HCT116 (cell line): Measurements from ENCODE around the gene ZNF318. TPM values are rescaled to one million over a fixed set of nuclear protein-coding genes. Genes with fewer than 3 reads are reported as not detected.

Experiments
- ATAC-seq: fragments of 200-7000 bp; cut with Tn5 transposase; 2 replicates; pipeline ENCODE4 v1.9.1; 2020; ENCODE audit warnings: mild to moderate bottlenecking, moderate library complexity
- BruUV-seq: library from RNA; stranded (reverse); fragments of 400-500 nt; replicated peaks from 2 replicates; lab custom pipeline; 2021; lab: Mats Ljungman, UMichigan
- CTCF ChIA-PET: fragments of 300-600 bp; sonication (Branson Sonifier 250); formaldehyde crosslinking; loops from one replicate; lab custom pipeline; 2021; ENCODE audit warnings: antibody characterized with exemption; lab: Charles Lee
- POLR2A ChIA-PET: fragments of 300-600, 350-600 bp; sonication (Branson Sonifier 250); formaldehyde crosslinking; loops from one replicate; lab custom pipeline; 2021; ENCODE audit warnings: antibody characterized with exemption; lab: Charles Lee
- RAD21 ChIA-PET, 2 experiments: fragments of 300-600 bp; sonication (Branson Sonifier 250); formaldehyde crosslinking; loops; one replicate each; lab custom pipeline; 2023; ENCODE audit warnings: low total read pairs in 2 of 2; ENCODE audit not compliant: uncharacterized antibody in 2 of 2, unreplicated experiment in 2 of 2, low non-redundant PET in 1 of 2; lab: Charles Lee
- DNase-seq: peaks from one replicate; pipeline ENCODE4 v3.0.0-alpha.2; 2010; ENCODE audit warnings: low read depth, low spot score
- H2AFZ ChIP-seq: fragments of 200-600 bp; shearing (Covaris generic), sonication (generic); 2 replicates; pipeline ENCODE4 v1.6.1; 2017; ENCODE audit warnings: low read depth, mixed run types, mixed read lengths, antibody characterized with exemption, low read length; ENCODE audit not compliant: poor library complexity, severe bottlenecking
- H3K27ac ChIP-seq: 2 replicates; pipeline ENCODE4 v1.5.1; 2012; ENCODE audit warnings: low read depth, low read length
- H3K27me3 ChIP-seq: fragments of 200-600 bp; sonication (generic); 2 replicates; pipeline ENCODE4 v1.6.1; 2016; ENCODE audit warnings: mixed run types, low read length, mixed read lengths; ENCODE audit not compliant: insufficient read depth
- H3K36me3 ChIP-seq, 2 experiments: fragments of 200-500 bp in 1 of 2; fragments of 200-600 bp in 1 of 2; sonication (Bioruptor generic) in 1 of 2; sonication (generic) in 1 of 2; 2 replicates each; pipeline versions ENCODE4 v1.5.1 to v1.6.1; 2014 to 2016; ENCODE audit warnings: low read length in 2 of 2, inconsistent platforms in 1 of 2, mixed read lengths in 1 of 2, mixed run types in 1 of 2; ENCODE audit not compliant: insufficient read depth in 2 of 2, control insufficient read depth in 1 of 2
- H3K4me1 ChIP-seq, 2 experiments: fragments of 200-600 bp in 1 of 2; sonication (generic) in 1 of 2; 2 replicates each; pipeline versions ENCODE4 v1.5.1 to v1.6.1; 2012 to 2017; ENCODE audit warnings: low read length in 2 of 2, inconsistent platforms in 1 of 2, mild to moderate bottlenecking in 1 of 2, mixed read lengths in 1 of 2, mixed run types in 1 of 2, moderate library complexity in 1 of 2; ENCODE audit not compliant: insufficient read depth in 2 of 2, control insufficient read depth in 1 of 2
- H3K4me2 ChIP-seq: fragments of 200-600 bp; sonication (generic); 2 replicates; pipeline ENCODE4 v1.6.1; 2017; ENCODE audit warnings: mixed run types, low read length, mixed read lengths
- H3K4me3 ChIP-seq, 2 experiments: fragments of 200-600 bp in 1 of 2; sonication (generic) in 1 of 2; replicated peaks in 1 of 2; 2 replicates each; pipeline ENCODE4 v1.5.1; 2011 to 2016; ENCODE audit warnings: low read length in 2 of 2, control low read depth in 1 of 2, low read depth in 1 of 2, mild to moderate bottlenecking in 1 of 2, mixed read lengths in 1 of 2, mixed run types in 1 of 2
- H3K79me2 ChIP-seq: fragments of 200-600 bp; sonication (generic); 2 replicates; pipeline ENCODE4 v1.6.1; 2017; ENCODE audit warnings: mild to moderate bottlenecking, mixed run types, low read length, moderate library complexity, mixed read lengths; ENCODE audit not compliant: insufficient read depth
- H3K9ac ChIP-seq: fragments of 200-600 bp; sonication (generic); 2 replicates; pipeline ENCODE4 v1.6.1; 2016; ENCODE audit warnings: low read length, mixed read lengths
- H3K9me2 ChIP-seq: fragments of 200-600 bp; sonication (generic), shearing (Covaris generic); 2 replicates; pipeline ENCODE4 v1.6.1; 2017; ENCODE audit warnings: mixed run types, mild to moderate bottlenecking, moderate library complexity; ENCODE audit not compliant: insufficient read depth
- H3K9me3 ChIP-seq, 2 experiments: fragments of 200-500 bp in 1 of 2; fragments of 200-600 bp in 1 of 2; sonication (Bioruptor generic) in 1 of 2; sonication (generic) in 1 of 2; 2 replicates each; pipeline ENCODE4 v1.6.1; 2014 to 2017; ENCODE audit warnings: low read length in 2 of 2, mixed read lengths in 2 of 2, inconsistent platforms in 1 of 2, low read depth in 1 of 2, mild to moderate bottlenecking in 1 of 2, mixed run types in 1 of 2, moderate library complexity in 1 of 2; ENCODE audit not compliant: control insufficient read depth in 1 of 2, insufficient read depth in 1 of 2
- H4K20me1 ChIP-seq: fragments of 200-600 bp; sonication (generic), shearing (Covaris generic); 2 replicates; pipeline ENCODE4 v1.6.1; 2017; ENCODE audit warnings: mixed run types, mild to moderate bottlenecking, moderate library complexity; ENCODE audit not compliant: insufficient read depth
- CBX3 ChIP-seq: IDR thresholded peaks from 2 replicates; pipeline ENCODE4 v1.6.1; 2012; ENCODE audit warnings: low read depth
- CEBPB ChIP-seq: IDR thresholded peaks from 2 replicates; pipeline ENCODE4 v1.6.1; 2012; ENCODE audit warnings: low read depth
- CTCF ChIP-seq, 3 experiments: fragments of 200-600 bp in 1 of 3; sonication (generic) in 1 of 3; IDR thresholded peaks in 2 of 3; conservative IDR thresholded peaks in 1 of 3; 2 replicates each; pipeline ENCODE4 v1.5.1; 2012 to 2017; ENCODE audit warnings: low read depth in 2 of 3, low read length in 2 of 3, antibody characterized with exemption in 1 of 3, borderline replicate concordance in 1 of 3, control low read depth in 1 of 3, mild to moderate bottlenecking in 1 of 3, mixed read lengths in 1 of 3, mixed run types in 1 of 3, moderate library complexity in 1 of 3; ENCODE audit not compliant: insufficient read depth in 1 of 3
- ELF1 ChIP-seq: IDR thresholded peaks from 2 replicates; pipeline ENCODE4 v1.6.1; 2012; ENCODE audit warnings: low read depth, borderline replicate concordance
- JUND ChIP-seq: IDR thresholded peaks from 2 replicates; pipeline ENCODE4 v1.6.1; 2012
- POLR2A ChIP-seq: IDR thresholded peaks from 2 replicates; pipeline ENCODE4 v1.7.0; 2011; ENCODE audit warnings: borderline replicate concordance; ENCODE audit not compliant: insufficient read depth, insufficient read length; ENCODE audit errors: extremely low read depth
- POLR2AphosphoS5 ChIP-seq: IDR thresholded peaks from 2 replicates; pipeline ENCODE4 v1.6.1; 2011; ENCODE audit warnings: mild to moderate bottlenecking, low read depth, low read length, moderate library complexity
- RAD21 ChIP-seq: IDR thresholded peaks from 2 replicates; pipeline ENCODE4 v1.6.1; 2012; ENCODE audit warnings: low read depth, mild to moderate bottlenecking
- SIN3A ChIP-seq: IDR thresholded peaks from 2 replicates; pipeline ENCODE4 v1.6.1; 2012; ENCODE audit warnings: low read depth
- SP1 ChIP-seq: IDR thresholded peaks from 2 replicates; pipeline ENCODE4 v1.6.1; 2012; ENCODE audit warnings: low read depth
- SRF ChIP-seq: IDR thresholded peaks from 2 replicates; pipeline ENCODE4 v1.6.1; 2012; ENCODE audit warnings: low read depth
- YY1 ChIP-seq: IDR thresholded peaks from 2 replicates; pipeline ENCODE4 v1.6.1; 2011; ENCODE audit warnings: low read length, low read depth, moderate library complexity, mild to moderate bottlenecking; ENCODE audit not compliant: insufficient replicate concordance; ENCODE audit errors: extremely low read depth
- ZFX ChIP-seq: fragments of 450-650 bp; IDR thresholded peaks from 2 replicates; pipeline ENCODE4 v1.6.1; 2017
- ZNF274 ChIP-seq: fragments of 200-500 bp; sonication (Bioruptor generic); IDR thresholded peaks from 2 replicates; pipeline ENCODE4 v1.6.1; 2014; ENCODE audit warnings: mild to moderate bottlenecking, low read depth, low read length, inconsistent platforms
- intact Hi-C: fragments of 100-400 bp; cut with micrococcal nuclease; formaldehyde crosslinking; loops from 2 replicates; pipeline ENCODE4 v1.10.0; 2022
- total RNA-seq: library from RNA; stranded (reverse); gene quantifications from one replicate; pipeline ENCODE4 v1.2.1, GENCODE V29; 2021; ENCODE audit not compliant: unreplicated experiment
- TF ChIP-seq, protein P1 (sequence below): IDR thresholded peaks from 2 replicates; pipeline ENCODE4 v1.6.1; 2012
- TF ChIP-seq, protein P2 (sequence below): IDR thresholded peaks from 2 replicates; pipeline ENCODE4 v1.6.1; 2011; ENCODE audit warnings: mild to moderate bottlenecking, low read length, moderate library complexity; ENCODE audit not compliant: insufficient replicate concordance; ENCODE audit errors: extremely low read depth

The ZNF318 gene
- total RNA-seq, 1 experiment from 2014 or later, result 15.2 TPM

GRCh38 chr6:43297644-43298564 is 71.5 kb downstream of the ZNF318 start, which contains the start of gene SLC22A7:
SLC22A7 (plus strand) TSS chr6:43298260; CDS start chr6:43298359, 99 bp downstream.
- ChIA-PET CTCF (interaction anchor here (1.0 kb wide), 1 partner anchor 11 kb away, joined by 3 read pairs; no protein-coding TSS in a partner anchor), RAD21 (no interaction called here)
- Histone ChIP-seq H3K36me3 (no peaks in the 10 kb centered on the region), H3K4me3 (no peak within 1 kb of the TSS), H3K4me2 (no peak within 1 kb of the TSS), H3K9me3 (no peaks in the 10 kb centered on the region), H3K79me2 (no peaks in the 10 kb centered on the region)
- TF ChIP-seq, protein P1, sequence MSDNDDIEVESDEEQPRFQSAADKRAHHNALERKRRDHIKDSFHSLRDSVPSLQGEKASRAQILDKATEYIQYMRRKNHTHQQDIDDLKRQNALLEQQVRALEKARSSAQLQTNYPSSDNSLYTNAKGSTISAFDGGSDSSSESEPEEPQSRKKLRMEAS, result no peak
- TF ChIP-seq POLR2AphosphoS5 (no peak), RAD21 (no peak), YY1 (no peak), CBX3 (no peak), JUND (no peak), CTCF (IDR thresholded peaks at IDR 0.05 in 2 of 3, conservative IDR thresholded peaks at IDR 0.05 in 1 of 3; ENCODE audit: borderline replicate concordance in 1 of 3, insufficient read depth in 1 of 3, low read depth in 2 of 3, low read length in 2 of 3) (no peak), SRF (no peak), CEBPB (no peak), SIN3A (no peak), SP1 (no peak), ELF1 (no peak), ZNF274 (no peak), ZFX (no peak), POLR2A (no peak)
- TF ChIP-seq, protein P2, sequence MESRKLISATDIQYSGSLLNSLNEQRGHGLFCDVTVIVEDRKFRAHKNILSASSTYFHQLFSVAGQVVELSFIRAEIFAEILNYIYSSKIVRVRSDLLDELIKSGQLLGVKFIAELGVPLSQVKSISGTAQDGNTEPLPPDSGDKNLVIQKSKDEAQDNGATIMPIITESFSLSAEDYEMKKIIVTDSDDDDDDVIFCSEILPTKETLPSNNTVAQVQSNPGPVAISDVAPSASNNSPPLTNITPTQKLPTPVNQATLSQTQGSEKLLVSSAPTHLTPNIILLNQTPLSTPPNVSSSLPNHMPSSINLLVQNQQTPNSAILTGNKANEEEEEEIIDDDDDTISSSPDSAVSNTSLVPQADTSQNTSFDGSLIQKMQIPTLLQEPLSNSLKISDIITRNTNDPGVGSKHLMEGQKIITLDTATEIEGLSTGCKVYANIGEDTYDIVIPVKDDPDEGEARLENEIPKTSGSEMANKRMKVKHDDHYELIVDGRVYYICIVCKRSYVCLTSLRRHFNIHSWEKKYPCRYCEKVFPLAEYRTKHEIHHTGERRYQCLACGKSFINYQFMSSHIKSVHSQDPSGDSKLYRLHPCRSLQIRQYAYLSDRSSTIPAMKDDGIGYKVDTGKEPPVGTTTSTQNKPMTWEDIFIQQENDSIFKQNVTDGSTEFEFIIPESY, result no peak
- TF ChIP-seq, all 23 proteins: peak for 0
- no TSS peak for BruUV-seq
- H3K27ac ChIP-seq, result no peak within 1 kb of the TSS
- no peaks in the 10 kb centered on the region for H3K27me3 ChIP-seq
- no peaks in the 10 kb centered on the region for H4K20me1 ChIP-seq
- POLR2A ChIA-PET, result no interaction called here
- no peak within 1 kb of the TSS for H2AFZ ChIP-seq
- DNase-seq (no peak), ATAC-seq (no peak)
- H3K4me1 ChIP-seq, result no peaks in the 10 kb centered on the region
- intact Hi-C loops, result no loop called here
- no peaks in the 10 kb centered on the region for H3K9me2 ChIP-seq
- no peak within 1 kb of the TSS for H3K9ac ChIP-seq
